HG03342 (cell line): ENCODE measurements around the gene THAP10.

Experiments used
- ATAC-seq: cut with Tn5 transposase; IDR thresholded peaks from one replicate; pipeline ENCODE4 v1.9.1; 2021; ENCODE audit warnings: mild to moderate bottlenecking, moderate library complexity; ENCODE audit not compliant: unreplicated experiment

THAP10 gene

DNA sequence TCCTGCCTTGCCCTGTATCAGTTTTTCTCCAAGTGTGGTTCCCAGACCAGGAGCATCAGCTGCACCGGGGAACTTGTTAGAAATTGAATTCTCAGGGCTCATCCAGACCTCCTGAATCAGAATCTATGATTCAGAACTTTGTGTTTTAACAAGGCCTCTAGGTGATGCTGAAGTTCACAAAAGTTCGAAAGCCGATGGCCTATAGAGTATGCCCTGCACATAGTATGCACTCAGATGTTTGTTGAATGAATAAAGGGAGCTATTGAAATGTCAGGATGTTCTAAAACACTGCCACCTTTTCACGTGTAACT lies 37.6 kb downstream of the THAP10 start:
- ATAC-seq, result no peak

DNA sequence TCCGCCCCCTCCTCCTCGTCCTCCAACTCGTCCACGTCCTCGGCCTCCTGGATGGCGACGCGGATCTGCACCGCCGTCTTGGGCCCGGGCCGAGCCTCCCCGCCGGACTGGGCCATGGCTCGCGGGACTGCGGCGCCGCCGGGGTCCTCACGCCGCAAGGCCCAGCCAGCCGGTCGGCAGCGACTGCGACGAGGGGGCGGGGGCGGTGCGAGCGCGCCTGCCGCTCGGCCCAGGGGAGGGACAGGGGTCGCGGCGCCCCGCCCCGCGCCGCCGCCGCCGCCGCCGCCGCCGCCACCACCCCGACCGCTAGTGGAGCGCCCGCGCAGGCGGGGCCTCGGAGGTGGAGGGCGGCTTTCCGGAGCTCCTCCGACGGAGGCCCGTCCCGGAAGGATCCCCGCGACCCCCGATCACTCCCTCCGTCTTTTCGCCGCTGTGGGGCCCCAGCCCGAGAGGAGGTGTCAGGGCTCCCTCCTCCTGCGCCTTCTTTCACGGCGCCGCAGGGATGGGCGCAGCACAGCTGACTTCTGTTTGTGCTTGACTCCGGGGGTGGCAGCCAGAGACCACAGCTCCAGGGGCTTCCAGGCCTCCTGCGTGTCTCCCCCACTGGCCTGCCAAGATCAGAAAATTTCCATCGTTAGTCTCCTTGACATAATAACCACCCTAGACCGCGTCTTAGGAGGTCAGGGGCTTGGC lies 38.1 kb downstream of the THAP10 start, which contains the start of gene LARP6:
LARP6 (minus strand) TSS at position 185 of the 693 bp plus-strand sequence; CDS start at position 116, 69 bp downstream.
- ATAC-seq, result no peak

DNA sequence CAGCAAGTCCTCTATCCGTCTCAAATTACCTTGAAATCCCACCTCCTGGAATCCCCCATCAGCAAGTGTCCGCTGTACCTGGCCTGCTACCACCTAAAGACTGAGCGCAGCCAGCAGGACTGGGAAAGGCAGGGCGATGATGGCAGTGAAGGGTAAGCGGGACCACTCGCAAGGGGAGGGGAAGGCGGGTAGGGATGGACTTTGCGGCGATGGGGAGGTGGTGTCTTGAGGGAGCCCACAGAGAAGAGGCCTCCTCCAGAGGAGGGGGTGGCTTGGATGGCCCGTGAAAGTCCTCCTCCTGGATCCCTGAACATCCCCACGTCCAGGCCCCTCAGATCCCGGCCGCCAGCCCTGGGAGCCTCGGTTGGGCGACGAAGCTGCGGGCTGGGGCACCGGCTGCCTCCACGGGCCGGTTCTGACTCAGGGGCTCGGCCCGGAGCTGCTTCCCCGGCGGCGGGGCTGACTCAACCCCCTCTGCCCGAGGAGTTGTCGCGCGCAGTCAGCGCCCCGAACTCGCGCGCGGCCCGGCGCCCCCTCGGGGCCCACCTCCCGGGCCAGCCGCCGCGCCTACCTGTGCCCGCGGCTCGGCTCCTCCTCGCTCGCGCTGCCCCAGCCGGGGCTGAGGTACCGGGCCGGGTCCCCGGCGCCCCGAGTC lies 38.8 kb downstream of the THAP10 start:
- no peak for ATAC-seq

DNA sequence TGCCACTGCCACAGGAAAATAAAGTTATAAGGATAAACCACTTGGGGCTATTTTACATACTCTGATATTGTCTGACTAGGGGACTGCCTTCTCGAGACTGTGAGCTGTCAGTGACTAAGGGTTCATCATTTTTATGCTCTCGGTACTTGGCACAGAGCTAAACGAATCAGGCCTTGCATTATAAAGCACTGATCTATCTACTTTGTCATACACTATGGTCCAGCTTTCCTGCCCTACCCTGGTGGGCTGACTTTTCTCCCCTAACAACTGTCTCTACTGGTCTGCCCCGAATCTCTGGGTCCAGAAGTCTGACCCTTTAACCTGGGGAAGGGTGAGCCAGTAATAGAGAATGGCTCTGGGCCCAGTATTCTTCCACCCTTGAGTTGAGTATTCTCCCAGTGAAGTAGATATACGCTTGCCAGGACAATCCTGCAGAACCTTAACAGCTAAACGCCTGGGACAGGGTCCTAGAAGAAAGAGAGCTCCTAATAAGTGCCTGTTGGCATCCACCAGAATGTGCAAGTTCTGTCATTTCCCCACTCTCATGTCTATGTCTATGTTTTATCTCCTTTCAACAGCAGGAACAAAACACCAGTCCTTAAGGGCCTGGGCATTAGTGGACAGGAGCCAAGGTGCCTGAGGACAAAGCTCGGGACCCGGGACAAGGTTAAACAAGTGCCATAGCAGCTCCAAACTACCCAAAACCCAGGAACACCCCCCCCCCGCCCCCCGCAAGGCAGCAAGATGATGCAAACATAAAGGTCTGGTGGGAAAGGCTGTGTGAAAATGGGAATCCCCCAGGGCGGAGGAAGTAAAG lies 39.5 kb downstream of the THAP10 start:
- no peak for ATAC-seq

DNA sequence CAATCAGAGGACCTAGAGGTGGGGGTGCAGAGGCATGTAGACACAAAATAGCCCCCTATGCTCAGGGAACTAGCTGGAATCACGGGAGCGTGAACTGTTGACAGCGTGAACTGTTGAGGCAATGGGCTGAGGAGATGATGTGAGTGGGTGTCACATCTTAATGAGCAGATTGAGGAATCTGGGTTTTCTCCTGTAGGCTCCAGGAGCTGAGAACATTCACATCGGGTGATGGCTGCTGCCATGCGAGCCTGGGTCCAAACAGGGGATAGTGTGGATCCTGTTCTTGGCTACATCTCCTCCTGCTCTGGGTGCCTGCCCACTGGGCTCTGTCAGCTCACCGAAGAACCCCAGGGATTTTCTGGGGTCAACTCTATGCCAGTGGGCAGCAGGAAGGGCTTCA lies 40.3 kb downstream of the THAP10 start:
- ATAC-seq, result no peak

DNA sequence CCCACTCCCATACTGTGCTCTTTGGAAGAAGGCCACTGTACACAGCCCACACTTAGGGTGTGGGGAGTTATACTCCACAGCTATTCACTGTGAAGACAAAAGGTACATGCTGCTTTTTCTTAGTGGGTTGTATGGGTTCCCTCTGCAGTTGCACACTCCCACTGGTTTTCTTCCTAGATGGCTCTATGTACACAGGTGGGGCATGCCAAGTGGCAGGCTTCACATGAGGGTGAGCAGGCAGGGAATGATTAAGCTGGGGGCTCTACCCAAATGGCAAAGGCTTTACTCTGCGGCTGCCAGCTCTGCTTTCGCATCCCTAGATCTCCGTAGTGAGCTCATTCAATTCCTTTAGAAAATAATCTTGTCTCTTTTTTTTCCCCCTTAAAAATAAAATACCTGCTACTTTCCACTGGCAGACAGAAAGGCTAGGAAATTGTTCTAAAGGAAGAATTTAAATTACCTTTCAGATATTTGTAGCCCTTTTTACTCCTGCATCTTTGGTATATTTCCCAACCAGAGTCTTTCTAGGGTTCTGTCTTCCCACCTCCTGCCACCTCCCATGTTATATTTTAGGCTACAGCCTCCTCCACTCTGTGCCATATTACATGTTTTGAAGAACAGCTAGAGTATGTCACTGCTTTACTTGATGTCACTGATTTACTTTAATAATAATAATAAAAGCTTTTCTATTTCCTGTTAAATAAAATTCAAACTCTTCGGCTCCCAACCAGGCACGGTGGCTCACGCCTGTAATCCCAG lies 46.5 kb downstream of the THAP10 start:
- no peak for ATAC-seq

DNA sequence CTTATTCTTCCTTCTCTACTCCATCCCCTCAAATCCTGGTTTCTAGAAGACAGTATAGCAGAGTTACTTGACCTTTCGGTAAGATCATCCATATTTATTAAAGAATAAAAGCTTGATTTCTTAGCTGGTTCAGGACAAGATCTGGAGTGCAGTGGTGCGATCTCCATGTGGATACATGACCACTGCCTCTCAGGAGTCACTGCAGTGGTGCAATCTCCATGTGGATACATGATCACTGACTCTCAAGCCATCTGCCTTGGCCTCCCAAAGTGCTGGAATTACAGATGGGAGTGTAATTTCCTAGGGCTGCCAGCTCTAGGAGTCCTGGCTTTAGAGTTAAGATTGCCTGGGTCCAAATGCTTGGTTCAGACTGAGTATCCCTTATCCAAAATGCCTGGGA lies 54.8 kb downstream of the THAP10 start:
- ATAC-seq, result no peak

DNA sequence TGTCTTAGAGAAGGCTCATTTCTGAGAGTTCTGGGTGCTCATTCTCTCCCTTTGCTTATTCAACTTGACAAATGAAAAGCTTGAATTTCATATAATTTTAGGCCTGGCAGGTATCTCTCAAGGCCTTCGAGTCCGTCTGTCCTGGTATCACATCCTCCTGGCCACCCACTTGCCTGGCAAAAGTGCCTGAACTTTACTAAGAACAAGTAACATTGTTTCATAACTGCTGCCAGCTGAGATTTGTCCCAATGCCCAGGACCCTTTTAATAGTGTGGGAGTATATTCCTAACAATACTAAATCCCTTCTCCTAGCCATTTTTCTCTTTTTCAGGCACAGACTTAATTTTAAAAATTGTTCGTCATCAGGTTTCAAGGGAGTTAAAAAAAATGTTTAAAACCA lies 56.4 kb downstream of the THAP10 start:
- no peak for ATAC-seq

DNA sequence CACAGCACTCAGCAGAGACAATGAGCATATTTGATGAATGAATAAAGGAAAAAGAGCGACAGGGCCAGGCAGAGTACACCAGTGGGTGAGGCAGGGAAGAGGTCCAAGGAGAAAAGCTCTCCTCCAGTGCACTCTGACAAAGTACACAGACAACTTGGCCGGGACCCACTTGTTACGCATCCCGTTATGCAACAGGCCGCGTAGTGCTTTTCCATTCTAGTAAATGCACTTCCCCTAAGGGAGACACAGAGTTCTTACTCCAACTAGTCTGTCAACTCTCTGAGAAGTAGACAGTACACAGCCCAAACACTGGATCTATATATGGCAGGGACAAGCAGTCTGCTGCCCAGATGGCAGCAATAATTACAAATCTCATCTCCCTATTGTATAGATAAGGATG lies 56.8 kb downstream of the THAP10 start:
- ATAC-seq, result no peak

DNA sequence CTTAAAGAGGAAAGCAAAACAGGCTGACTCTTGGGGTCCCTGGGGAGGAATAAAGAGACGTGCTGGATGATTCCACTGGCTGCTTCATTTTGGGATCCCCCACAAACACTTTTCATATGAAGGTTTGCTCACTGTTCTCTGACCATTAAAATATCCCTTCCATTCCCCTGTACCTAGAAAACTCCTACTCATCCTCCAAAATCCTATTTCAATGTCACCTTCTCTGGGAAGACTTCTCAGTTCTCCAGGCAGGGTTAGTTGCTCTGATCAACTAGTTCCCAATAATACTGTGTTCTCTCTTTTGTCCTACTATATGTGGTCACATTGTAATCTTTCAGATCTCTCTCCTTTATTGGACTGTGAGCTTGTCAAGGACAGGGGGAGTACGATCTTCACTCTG lies 57.2 kb downstream of the THAP10 start:
- no peak for ATAC-seq

DNA sequence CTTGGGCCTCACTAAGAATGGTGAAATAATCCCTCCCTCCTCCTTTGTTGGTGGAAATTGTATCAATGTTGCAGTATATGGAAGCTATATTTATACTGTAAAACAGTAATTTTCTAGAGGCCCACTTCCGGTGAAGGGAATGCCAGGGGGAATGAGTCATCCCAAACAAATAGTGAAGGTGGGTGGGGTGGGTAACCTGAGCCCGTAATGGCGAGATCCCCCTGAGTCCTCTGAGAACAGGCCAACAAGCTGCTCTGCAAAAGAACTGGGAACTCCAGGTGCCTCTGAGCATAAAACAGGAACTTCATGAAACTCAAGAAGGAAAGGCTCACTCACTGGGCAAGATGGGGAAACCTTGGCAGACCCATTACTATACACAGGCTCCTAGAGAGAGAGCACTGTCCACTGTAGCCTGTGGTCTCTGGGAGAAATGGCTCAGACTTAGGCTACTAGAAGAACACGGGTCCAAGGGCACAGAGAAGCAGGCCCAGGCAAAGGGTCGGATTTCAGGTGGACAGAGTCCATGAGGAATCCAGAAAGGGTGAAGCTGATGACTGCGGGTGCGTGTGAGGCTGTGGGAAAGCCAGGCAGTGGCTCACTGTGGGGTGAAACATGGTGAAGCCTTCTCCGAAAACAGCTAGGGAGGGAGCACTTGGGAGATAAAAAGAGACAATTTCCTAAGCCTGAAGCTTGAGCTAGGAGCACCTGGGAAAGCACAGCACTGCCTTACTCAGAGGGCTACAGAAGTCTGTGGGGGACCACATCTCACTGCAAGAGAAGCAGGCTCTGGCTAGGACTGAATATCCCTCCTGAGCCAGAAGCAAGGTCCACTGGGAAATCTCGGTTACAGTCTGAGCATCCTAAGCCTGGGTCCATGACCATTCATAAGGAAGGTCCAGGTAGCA lies 58.1 kb downstream of the THAP10 start:
- no peak for ATAC-seq

DNA sequence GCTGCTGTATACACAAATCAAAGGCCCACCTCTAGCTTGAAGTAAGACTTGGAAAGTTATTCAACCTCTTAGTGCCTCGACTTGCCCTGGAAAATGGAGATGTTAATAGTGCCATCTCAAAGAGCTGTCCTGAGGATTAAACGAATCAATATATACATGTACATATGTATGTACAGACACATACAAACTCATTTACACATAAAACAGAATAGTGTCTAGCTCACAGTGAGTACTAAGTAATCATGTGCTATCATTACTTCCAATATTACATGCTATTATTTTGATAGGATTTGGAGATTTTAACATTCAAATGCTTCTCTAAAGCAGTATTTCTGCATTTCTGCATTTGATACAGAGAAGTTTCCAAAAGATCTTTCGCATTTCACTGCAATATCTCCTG lies 58.8 kb downstream of the THAP10 start:
- no peak for ATAC-seq

DNA sequence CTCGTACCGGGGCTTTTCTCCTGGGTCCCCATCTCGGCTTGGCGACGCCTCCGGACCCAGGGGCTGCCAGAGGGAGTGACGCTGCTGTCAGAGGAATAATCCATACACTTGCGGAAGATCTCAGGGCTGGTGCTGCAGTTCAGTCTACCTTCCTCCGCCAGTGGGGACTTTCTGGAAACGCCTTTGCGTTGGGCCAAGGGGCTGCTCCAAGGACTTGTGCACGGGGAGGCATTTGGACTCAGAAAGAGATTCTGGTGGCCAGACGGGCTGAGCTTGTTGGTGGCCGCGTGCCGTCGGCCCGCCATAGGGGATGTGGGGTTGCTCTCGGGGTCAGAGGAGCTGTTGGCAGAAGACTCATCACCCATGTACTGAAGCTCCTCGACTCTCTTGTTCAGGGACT lies 60.1 kb downstream of the THAP10 start:
- no peak for ATAC-seq
